Stimulated activated CD4-positive, alpha-beta T cell treated with anti-CD3 and anti-CD28 coated beads, Interleukin-4, amount 100 ng/mL, for 24 hours (primary cell): ENCODE results near the gene EXOC2.

Source experiments
- DNase-seq: peaks from one replicate; pipeline ENCODE4 v3.0.0-alpha.2; 2020

EXOC2 gene, protein sequence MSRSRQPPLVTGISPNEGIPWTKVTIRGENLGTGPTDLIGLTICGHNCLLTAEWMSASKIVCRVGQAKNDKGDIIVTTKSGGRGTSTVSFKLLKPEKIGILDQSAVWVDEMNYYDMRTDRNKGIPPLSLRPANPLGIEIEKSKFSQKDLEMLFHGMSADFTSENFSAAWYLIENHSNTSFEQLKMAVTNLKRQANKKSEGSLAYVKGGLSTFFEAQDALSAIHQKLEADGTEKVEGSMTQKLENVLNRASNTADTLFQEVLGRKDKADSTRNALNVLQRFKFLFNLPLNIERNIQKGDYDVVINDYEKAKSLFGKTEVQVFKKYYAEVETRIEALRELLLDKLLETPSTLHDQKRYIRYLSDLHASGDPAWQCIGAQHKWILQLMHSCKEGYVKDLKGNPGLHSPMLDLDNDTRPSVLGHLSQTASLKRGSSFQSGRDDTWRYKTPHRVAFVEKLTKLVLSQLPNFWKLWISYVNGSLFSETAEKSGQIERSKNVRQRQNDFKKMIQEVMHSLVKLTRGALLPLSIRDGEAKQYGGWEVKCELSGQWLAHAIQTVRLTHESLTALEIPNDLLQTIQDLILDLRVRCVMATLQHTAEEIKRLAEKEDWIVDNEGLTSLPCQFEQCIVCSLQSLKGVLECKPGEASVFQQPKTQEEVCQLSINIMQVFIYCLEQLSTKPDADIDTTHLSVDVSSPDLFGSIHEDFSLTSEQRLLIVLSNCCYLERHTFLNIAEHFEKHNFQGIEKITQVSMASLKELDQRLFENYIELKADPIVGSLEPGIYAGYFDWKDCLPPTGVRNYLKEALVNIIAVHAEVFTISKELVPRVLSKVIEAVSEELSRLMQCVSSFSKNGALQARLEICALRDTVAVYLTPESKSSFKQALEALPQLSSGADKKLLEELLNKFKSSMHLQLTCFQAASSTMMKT

DNA sequence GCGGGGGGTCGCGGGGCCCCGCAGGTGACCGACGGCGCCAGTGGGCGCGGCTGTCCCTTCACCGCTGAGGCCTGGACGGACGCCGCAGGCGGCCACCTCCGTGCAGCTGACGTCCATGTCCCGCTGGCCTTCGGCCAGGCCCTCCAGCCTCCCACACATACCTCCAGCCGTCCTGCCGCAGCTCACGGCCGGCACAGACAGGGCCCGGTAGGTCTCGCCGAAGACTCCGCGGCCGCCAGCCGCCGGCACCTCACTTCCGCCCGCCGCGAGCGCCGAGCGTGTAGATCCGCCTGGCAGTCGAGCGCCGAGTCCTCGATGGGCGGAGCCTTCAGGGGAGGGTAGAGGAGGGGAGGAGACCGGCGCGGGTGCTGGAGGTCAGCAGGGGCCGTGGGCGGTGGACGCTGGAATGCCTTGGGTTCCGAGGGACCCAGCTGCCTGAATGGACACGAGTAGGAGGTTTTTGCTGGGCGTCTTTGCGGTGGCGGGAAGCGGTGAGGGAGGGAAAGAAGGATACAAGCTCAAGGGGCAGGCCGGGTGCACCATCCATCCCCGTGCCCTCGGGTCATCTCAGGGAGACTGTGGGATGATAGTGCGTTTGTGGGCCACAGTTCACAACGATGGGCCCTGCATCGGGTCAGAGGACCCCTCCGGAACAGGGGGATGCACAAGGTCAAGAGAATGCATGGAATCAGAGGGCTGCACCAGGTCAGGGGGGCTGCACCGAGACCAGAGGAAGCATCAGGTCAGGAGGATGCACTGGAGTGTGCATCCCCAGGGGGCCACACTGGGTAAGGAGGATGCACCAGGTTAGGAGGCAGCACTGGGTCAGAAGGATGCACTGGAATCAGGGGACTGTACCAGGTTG lies at the start of gene EXOC2:
TSS of gene EXOC2 (minus strand) at position 282 of the 865 bp plus-strand sequence. CDS start 55,321 bp downstream, outside the sequence.
- peak; percentile 86 for DNase-seq

DNA sequence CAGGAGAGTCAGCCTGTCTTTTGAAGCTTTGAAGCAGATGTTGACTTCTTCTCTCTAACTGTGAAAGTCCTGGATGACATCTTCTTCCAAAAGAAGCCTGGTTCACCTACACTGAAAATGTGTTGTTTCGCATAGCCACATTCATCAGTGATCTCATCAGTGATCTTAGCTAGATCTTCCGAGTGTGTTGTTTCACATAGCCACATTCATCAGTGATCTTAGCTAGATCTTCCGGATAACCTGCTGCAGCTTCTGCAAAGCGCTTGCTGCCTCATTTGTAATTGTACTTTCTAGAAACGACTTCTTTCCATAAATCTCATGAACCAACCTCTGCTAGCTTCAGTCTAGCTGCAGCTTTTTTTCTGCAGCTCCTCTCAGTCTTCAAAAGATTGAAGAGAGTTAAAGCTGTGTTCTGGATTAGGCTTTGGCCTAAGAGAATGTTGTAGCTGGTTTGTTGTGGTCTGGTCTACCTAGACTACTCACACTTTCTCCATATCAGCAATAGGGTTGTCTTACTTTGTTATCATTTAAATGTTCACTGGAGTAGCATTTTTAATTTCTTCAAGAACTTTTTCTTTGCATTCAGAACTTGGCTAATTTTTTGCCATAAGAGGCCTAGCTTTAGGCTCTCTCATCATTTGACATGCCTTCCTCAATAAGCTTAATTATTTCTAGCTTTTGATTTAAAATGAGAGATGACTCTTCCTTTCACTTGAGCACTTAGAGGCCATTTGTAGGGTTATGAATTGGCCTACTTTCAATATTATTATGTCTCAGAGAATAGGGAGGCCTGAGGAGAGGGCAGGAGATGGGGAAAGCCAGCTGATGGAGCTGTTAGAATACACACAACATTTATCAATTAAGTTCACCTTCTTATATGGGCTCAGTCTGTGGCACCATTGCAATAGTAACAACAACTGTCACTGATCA lies 48.7 kb upstream of the EXOC2 start:
- no peak for DNase-seq

DNA sequence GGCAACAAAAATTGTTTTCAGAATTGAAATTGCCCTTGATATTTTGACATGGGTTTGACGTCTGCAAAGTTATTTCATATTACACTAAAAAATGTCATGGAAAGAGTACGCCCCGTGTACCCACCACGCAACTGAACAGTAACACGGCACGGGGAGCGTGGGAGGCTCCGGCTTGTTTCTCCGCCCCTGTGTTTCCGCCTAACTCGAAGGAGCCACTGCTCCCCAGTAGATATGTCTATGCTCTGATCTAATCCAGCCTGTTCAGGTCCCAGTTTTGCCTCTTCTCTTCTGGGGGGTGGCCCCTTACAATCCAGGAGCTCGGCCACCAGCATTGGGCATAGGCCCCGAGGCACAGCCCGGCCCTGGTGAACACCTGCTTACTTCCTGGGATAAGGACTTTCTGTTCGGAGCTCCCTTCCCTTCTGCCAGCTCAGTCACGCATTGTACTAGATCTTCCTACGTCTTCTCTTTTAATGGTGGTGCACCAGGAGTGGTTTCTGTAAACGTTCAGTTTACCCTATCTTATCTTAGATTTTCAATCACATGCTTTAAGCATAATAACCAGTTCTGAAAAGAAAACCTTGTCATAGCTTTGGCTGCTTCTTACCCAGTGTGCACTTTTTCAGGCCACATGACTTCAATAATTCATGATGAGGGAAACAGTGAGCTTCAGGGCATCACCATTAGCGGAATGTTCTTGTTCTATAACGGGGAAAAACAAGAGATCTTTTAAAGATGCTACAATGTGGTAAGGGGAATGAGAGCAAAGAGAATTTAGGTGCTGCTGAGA lies 43.9 kb upstream of the EXOC2 start:
- DNase-seq = no peak

DNA sequence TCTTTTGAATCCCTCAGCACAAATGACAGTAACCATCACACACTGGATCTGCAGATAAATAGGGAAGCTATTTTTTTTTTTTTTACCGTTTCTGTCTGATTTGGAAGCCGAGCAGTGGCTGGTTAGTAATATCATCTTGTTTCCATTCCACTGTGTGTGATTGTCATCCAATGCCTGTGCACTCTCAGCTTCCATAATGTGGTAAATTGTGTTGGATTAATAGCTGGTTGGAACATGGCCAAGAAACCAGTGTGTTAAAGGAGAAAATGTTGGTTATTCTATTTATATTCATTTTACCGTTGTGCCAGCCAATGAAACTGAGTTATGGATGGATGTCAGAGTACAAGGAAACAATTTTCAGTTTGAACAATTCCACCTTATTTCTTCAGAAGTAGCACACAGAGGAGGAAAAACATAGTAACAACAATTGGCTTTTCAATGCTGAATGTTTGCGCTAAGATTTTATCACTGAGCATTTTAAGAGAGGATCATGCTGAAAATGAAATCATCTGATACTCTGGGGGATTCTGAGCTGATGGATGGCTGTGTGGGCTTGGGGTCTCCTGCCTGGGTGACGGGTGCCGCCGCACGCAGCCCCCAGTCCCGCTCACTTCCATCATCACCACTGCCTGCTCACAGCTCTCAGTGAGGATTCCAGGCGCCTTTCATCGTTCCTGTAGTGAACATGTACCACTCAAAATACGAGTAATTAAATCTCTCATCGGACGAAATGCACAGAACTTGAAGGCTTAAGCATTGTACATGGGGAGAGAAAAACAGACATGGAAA lies 40.7 kb upstream of the EXOC2 start:
- DNase-seq = no peak

DNA sequence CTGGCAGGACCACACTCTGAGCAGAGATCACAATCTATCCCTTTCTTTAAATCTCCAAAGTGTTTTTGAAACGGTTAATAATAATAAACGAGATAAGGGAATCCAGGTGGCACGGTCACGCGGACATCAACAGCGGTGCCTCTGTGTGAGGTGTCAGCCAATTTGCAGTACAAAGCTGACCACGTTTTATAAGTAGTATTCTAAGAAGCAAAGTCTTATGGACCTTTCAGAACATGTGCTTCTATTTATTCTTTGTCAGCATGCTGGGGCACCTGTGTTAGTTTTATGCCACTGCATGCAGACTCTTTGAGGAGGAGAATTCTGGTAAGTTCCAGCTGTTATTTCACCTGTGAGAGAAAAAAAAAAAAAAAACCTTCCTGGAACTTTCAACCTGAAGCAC lies 39.0 kb upstream of the EXOC2 start:
- DNase-seq = no peak

DNA sequence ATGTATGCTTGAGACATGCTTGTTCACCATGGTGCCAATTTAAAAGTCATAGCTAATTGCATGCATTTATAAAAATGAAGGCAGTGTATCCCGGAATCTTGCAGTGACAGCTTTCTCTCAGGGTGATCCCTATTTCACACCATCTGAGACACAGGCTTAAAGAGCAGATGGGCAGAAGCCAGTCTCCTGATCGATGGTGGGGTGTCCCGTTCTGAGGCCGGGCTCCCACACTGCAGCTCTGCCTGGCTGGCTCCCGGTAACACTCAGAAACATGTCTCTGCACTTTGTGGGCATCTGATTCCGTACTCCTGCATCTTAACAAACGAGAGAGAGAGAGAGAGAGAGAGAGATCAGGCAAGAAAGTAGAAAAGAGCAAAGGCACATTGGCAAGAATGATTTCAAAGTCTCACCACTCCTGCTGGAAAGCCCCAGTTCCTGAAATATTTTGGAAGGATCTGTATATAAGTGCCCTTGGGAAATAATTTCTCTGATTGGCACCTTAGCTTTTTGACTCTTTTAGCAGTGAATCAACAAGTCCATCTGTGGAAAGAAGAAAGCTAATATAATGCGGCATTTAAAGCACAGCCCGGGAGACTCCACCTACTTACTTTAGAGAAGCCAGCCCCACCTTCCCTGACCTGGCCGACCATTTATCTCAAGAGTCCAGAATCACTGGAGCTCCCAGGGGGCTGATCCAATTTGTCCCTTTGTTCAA lies 36.8 kb upstream of the EXOC2 start:
- DNase-seq = no peak

DNA sequence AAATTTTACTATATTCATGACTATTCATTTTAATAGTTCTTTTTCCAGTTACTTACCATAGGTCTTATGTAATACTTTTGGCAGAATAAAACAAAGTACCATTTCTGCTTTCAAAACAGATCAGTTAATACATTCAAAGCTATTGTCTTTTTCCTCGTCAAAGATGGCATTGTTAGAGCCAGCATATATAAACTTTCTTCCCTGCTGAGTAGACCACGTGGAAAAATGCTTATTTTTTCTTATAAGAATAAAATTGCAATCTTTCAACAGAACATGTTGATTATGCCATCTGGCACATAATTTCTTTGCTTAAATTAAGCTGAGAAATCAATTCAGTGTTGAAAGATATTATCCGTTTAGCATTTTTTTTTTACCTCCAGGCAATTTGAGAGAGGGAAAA lies 34.9 kb upstream of the EXOC2 start:
- no peak for DNase-seq

DNA sequence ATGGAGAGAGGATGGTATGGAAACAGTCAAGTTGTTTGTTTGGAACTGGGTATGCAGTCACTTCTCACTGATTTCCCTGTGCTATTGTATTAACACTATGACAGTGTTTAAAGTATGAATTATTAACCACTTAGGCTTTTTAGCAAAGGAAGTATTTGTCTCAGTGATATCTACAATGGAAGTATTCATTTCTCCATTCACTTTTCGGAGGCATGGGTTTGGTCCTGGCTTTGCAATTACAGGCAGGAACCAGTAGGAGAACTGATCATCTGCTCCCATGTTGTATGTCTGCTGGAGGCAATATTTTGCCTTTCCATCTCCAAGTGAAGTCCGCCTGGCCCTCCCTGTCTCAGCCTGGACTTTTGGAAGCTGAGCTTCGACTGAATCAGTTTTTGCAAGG lies 30.6 kb upstream of the EXOC2 start:
- DNase-seq = no peak

DNA sequence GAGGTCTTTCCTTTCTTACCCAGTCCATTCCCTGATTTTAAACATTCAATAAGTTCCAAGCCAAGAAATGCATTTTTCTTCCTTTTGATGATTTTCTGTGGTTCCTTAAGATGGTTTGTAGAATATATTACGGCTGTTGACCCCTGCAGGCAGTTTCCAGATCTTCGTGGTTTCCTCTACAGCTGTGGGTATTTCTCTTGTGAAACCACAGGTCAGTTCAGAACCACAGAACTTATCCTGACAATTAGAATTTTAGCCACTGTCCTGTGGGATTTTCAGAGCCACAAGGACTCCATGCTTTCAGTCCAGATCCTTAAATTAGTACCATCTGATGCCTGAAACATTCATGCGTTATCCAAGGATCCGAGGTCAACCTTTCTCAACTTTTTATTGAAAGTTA lies 29.7 kb upstream of the EXOC2 start:
- DNase-seq = no peak

DNA sequence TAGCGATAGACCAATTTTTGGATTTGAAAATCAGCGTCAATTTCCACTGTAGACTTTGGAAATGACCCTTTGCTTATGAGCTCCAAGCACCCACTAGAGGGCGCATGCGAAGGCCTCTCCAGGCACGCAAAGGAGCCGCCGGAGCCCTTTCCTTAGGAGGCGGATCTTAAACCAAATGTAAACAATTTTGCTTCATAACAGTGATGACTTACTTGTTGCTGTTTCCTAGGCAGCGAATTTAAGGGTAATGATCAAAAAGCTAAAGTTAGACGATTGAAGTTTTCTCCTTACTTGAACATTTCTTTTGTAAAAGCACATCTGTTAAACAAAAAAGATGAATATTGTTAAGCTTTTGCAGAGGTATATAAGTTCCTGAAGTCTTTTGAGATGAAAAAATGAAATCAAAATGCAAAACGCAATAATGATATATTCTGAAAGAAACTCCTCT lies 29.2 kb upstream of the EXOC2 start:
- DNase-seq = peak; percentile 82

DNA sequence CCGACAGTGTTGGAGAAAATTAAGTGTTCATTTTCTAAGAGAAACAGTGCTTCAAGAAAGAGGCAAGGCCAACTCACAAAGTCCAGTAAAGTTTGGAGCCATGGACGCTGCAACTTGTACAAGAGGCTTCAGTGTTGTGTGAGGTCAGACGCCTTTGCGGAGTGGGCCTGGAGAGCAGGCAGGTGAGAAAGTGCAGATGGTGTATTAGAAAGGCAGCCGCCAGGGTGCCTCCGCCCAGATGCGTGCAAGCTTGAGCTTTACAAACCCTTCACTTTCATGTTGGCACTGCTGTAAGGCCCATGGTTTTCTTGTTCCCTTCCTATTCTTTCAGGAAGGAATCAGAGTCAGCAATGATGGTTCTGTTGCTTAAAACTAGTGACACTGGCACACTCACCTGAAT lies 25.4 kb upstream of the EXOC2 start:
- no peak for DNase-seq

DNA sequence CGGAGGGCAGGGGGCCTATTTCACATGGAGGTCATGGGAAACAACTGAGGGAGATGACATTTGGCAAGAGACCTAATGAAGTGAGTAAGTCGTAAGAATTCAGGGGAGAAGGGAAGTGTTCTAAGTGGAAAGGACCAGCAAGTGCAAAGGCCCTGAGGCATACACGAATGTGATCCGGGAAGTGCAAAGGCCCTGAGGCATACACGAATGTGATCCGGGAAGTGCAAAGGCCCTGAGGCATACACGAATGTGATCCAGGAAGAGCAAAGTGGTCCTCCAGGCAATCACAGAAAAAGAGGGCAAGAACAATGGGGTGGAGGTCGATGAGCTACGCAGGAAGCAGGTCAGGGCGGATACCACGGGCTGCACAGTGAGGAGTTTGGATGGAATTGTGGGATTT lies 24.2 kb upstream of the EXOC2 start:
- no peak for DNase-seq

DNA sequence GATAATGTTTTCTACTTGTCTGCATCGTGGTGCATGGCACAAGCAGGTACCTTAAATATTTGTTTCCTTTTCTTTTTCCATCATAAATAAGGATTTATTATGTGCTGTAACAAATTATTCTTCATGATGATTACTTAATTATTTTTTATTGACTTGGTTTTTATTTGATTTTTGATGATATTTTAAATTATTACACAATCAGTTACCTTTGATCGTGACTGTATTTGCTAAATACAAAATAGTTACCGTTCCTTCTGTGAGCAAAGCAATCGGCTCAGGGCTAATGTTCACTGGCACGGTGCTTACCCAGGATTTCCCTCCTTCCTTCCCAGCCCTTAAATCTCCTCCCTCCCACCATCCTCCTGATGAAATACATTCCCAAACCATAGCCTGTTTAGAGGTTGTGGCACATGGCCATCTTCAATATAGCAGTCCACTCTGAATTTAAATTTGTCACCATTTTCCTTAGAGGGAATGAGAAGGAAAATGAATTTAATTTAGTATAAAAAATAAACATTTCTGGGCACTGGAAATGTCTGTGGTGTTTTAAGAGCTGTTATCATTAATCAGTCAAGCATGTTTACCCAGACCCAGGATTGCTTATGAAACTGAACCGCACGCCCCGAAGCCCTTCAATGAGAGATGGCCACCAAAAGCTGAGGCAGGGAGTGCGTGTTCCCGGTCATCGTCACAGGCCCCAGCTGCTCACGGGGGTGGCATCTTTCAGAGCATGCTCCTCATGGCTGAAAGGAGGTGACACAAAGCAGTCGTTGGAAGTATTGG lies 23.0 kb upstream of the EXOC2 start:
- no peak for DNase-seq

DNA sequence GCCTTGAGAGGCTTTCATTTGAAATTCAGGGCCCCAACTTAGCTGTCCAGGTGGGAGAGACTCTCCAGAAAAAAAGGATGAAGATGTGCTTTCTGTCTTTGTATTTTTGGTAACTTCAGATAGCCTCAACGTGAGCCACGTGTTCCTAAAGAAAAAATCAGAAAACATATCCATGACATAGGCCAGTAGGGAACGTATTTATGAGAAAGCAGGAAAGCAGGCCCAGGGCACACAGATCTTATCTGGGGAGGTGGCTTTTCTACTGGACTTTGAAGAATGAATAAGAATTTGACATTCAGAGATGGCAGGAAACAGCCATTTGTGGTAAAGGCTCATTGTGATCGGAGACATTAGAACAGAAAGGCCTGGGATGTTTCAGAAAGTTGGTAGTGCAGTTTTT lies 21.2 kb upstream of the EXOC2 start:
- DNase-seq = no peak

DNA sequence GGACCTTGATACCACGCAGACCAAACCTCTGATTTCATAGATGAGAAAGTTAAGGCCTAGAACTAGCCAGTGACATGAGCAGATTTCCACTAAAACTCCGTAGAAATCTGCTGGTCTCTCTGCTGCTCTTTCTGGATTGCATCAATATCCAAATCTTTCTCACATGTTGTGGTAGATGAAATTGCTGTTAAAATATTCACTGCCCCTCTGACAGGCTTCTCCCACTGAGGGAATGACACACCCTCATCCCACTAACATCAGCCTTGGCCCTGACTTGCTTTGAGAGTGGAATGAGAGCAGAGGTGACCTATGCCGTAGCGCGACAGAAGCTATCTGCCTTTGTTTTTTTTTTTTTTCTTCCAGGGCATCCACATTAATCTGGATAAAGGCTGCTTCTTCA lies 20.4 kb upstream of the EXOC2 start:
- no peak for DNase-seq

DNA sequence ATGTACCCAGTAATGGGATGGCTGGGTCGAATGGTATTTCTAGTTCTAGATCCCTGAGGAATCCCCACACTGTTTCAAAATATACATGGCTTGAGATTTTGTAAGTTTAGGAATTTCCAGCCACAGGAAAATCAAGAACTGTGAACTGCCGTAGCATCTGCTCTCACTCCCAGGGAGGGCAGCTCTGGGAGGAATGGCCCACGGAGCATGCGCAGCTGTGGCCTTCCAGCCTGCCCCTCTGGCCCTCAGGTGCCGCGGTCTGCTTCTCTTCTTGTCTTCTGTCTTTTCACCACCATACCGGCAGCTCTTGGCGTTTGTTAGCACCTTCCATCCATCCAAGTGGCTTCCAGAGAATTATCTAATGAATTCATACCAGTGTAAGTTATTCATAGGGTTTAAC lies 19.9 kb upstream of the EXOC2 start:
- DNase-seq = no peak

DNA sequence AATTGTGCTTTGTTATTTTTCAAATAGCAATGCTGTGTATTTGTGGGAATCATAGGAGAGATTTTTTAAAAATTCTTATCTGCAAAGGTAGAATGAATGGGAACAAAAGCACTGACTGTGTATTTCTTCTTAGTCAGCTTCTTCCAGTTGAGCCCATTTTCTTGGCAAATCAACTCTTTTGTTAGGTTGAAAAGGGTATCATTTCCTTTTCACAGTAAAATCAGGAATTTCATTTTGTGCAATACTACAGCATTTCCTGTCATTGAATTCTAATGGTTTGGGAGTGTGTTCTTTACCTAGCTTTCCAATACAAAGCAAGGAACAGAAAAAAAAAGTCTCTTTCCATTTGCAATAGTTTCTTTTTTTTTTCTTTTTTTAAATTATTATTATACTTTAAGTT lies 19.0 kb upstream of the EXOC2 start:
- no peak for DNase-seq
